HFF-Myc (cell line): ENCODE data around the gene CMTM3.

Experiments
- DNase-seq: peaks from one replicate; pipeline ENCODE4 v3.0.0-alpha.2; 2011; ENCODE audit warnings: low read depth; ENCODE audit errors: extremely low read depth
- H3K4me3 ChIP-seq: replicated peaks from 2 replicates; pipeline ENCODE4 v1.5.1; 2011; ENCODE audit warnings: low read depth, mild to moderate bottlenecking, control low read depth, low read length
- TF ChIP-seq, protein P1 (sequence below): IDR thresholded peaks from 2 replicates; pipeline ENCODE4 v1.5.1; 2012; ENCODE audit warnings: mild to moderate bottlenecking, low read depth, low read length, control low read depth; ENCODE audit errors: missing control alignments

CMTM3 gene

DNA sequence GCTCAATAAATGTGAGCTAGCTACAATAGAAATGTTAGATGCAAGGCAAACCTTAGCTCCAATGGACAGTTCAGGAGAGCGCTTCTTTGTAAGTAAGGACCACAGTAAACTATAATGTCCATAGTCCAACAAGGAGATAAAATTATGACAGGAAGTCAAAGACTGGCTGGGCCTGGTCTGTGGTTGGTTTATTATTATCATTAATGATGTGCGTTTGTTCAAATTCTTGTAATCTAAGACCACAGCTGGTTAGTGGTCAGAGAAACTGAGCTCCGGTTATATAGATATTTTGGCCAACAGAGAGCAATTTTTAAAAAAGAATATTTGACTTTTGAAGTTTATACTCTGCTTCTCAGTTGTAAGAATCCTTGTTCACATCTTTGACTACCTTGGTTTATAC is 30.0 kb upstream of the CMTM3 start:
- H3K4me3 ChIP-seq, result no peak overlapping the region
- TF ChIP-seq, protein P1, sequence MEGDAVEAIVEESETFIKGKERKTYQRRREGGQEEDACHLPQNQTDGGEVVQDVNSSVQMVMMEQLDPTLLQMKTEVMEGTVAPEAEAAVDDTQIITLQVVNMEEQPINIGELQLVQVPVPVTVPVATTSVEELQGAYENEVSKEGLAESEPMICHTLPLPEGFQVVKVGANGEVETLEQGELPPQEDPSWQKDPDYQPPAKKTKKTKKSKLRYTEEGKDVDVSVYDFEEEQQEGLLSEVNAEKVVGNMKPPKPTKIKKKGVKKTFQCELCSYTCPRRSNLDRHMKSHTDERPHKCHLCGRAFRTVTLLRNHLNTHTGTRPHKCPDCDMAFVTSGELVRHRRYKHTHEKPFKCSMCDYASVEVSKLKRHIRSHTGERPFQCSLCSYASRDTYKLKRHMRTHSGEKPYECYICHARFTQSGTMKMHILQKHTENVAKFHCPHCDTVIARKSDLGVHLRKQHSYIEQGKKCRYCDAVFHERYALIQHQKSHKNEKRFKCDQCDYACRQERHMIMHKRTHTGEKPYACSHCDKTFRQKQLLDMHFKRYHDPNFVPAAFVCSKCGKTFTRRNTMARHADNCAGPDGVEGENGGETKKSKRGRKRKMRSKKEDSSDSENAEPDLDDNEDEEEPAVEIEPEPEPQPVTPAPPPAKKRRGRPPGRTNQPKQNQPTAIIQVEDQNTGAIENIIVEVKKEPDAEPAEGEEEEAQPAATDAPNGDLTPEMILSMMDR, result no peak
- no peak for DNase-seq

DNA sequence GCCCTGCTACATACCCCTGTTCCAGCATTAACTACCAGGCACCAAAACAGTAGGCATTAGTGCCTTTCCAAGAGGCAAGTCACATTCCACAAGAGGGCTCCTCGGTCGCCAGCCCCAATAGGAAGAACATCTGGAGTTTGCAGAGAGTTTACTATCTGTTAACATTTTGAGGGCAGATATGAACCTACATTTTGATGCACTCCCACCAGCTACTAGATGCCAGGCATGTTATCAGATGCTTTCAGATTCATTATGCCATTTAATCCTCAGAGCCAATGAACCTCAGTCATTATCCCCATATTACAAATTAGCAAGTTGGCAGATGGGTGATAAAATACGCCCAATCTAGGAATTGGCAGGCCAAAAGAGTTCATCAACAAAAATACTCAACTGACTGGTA is 29.4 kb upstream of the CMTM3 start:
- TF ChIP-seq, protein P1, result no peak
- H3K4me3 ChIP-seq, result no peak overlapping the region
- DNase-seq, result no peak

DNA sequence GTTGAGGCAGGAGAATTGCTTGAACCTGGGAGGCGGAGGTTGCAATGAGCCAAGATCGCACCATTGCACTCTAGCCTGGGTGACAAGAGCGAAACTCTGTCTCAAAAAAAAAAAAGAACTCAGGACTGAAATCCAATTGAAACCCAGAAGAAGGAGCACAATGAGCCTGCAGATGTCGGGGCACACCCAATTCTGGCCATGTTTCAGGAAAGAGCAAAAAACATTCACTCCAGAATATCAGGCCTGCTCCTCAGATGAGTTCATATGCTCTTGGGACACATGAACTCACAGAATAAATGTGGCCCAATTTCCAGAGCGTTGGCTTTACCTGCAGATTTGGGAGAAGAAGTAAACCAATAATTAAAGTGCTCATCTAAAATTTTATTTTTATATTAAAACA is 28.2 kb upstream of the CMTM3 start:
- TF ChIP-seq, protein P1, result no peak
- no peak for DNase-seq
- H3K4me3 ChIP-seq, result no peak overlapping the region

DNA sequence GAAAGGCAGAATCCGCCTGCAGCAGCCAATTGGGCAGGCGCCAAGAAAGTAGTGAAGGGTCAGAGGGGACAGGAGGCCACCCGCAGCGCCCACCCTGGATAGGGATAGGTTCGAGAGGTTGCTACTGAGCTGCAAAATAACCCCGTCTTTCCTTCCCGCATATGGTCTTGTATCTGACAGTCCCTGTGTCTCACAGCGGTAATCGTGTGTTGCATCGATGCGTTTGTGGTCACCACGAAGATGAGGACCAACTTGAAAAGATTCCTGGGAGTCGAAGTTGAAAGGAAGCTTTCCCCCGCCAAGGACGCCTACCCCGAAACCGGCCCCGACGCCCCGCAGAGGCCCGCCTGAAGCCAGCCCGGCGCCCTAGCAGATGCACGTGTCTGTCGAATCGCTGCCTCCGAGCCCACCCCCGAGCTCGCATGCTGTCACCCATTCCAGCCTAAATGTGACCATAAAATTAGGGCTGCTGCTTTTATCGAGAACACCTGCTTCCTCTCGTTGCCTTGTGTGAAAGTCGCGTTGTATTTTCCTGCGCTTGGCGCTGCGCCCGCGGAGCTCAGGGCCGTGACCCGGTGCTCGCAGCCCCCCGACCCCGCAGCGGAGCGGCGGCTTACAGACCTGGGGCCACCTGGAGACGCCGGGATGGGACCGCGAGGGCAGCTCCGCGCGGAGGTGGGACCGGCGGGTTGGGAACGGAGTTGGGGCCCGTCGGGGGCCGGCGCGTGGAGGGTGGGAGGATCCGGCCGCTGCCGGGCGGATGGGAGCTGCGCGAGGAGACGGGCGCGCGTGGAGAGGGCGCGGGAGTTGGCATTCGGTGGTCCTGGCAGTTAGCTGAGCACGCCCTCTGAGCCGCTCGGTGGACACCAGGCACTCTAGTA is 25.6 kb upstream of the CMTM3 start, which contains the start of gene CMTM2:
Gene CMTM2 (plus strand): TSS at position 813 of the 881 bp plus-strand sequence. CDS start 145 bp downstream, outside the sequence.
- DNase-seq, result no peak
- H3K4me3 ChIP-seq, result 0 out of 2 replicates have a peak within 1 kb of the TSS, but pooled peaks have one; percentile 5
- TF ChIP-seq, protein P1, result no peak

DNA sequence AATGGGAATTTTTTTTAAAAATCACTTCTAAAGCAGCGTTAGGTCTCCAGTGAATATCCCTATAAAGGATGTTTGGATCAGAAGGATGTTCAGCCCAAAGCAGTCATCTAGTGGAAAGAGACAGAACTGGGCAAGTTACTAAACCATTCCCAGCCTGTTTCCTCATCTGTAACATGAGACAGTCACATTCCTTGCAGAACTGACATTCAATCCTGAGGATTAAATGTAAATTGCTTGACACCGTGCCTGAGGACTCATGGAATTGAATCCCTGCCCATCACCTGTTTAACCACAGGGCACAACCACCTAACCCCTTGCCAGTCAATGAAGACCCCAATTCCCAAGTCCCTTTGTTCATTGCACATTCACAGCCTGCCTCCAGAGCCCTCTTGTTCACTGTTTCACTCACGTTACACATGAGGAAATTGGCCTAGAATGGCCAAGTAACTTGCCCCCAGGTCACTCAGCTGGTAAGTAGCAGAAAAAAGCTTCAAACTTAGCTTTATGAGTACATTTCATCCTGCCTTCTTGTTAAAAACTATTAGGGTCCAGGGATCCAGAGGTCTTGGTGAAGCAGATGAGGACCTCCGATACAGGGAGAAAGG is 23.8 kb upstream of the CMTM3 start:
- DNase-seq, result peak; percentile 61
- no peak overlapping the region for H3K4me3 ChIP-seq
- TF ChIP-seq, protein P1, result peak; percentile 6

DNA sequence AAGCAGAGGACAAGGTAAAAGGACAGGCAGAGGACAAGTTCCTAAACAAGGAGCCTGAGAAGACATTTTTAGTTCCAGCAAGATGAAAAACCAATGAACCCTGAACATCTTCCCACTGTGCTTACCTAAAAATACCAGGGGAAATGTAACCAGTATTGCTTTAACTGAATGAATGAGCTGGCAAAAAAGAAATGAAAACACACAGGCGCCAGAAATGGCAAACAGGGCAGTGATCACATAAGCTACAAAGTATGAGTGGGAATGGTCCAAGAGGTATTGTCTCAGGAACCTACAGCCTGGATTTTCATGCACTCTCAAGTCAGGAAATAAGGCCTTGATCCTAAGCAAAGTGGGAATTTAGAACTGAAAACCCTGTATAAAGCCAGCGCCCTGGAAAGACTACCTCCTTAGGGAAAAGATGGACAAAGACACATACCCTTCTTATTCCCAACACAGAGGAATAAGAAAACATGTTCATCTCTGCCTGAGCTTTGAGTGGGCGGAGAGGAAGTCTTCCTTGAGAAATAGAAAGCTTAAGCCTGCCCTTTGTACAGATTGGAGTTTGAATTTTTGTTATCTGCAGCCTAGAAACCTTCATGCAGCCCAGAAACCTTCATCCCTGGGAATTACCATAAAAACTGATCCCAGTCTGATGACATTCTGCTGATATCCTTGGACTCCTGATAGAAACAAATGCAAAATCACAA is 23.1 kb upstream of the CMTM3 start:
- no peak overlapping the region for H3K4me3 ChIP-seq
- TF ChIP-seq, protein P1, result no peak
- no peak for DNase-seq
